Sigmoid colon (tissue), 7 donors: ENCODE data around the gene DOCK11. TPM values are rescaled to one million over a fixed set of nuclear protein-coding genes. Genes with fewer than 3 reads are reported as not detected.

Experiments
- DNase-seq: peaks from one replicate; pipeline ENCODE4 v3.0.0-alpha.2; 2019
- H3K27ac ChIP-seq, 4 donors: fragments of 200-600 bp; sonication (generic); one replicate each; pipeline ENCODE4 v1.5.1; 2016 to 2019; ENCODE audit warnings: mild to moderate bottlenecking in 1 of 4
- H3K27me3 ChIP-seq, 3 donors: fragments of 200-600 bp; sonication (generic); one replicate each; pipeline ENCODE4 v1.5.1; 2019; ENCODE audit warnings: mild to moderate bottlenecking in 1 of 3
- H3K36me3 ChIP-seq, 4 donors: fragments of 200-600 bp; sonication (generic); one replicate each; pipeline ENCODE4 v1.5.1; 2016 to 2019
- H3K4me1 ChIP-seq, 4 donors: fragments of 200-600 bp; sonication (generic); one replicate each; pipeline ENCODE4 v1.5.1; 2017 to 2019
- H3K4me3 ChIP-seq, 4 donors: fragments of 200-600 bp; sonication (generic); one replicate each; pipeline ENCODE4 v1.5.1; 2017 to 2019; ENCODE audit warnings: mild to moderate bottlenecking in 2 of 4, moderate library complexity in 1 of 4
- H3K9me3 ChIP-seq, 4 donors: fragments of 200-600 bp in 3 of 4; sonication (generic) in 3 of 4; one replicate each; pipeline versions ENCODE4 v1.5.1 to v1.6.1; 2013 to 2019
- CTCF ChIP-seq, 4 experiments: fragments of 450-650 bp in 3 of 4; fragments of 200-600 bp in 1 of 4; IDR thresholded peaks; one replicate each; pipeline ENCODE4 v1.5.1; 2016 to 2019; ENCODE audit warnings: antibody characterized with exemption in 4 of 4, mild to moderate bottlenecking in 3 of 4, moderate library complexity in 2 of 4
- EP300 ChIP-seq, 4 donors: sonication (generic); formaldehyde crosslinking; IDR thresholded peaks; one replicate each; pipeline ENCODE4 v1.6.1; 2017; ENCODE audit warnings: antibody characterized with exemption in 4 of 4
- POLR2A ChIP-seq, 2 donors: fragments of 450-650 bp; IDR thresholded peaks; one replicate each; pipeline ENCODE4 v1.6.1; 2016; ENCODE audit warnings: antibody characterized with exemption in 2 of 2, mild to moderate bottlenecking in 2 of 2, moderate library complexity in 2 of 2
- POLR2AphosphoS5 ChIP-seq, 4 donors: sonication (generic); formaldehyde crosslinking; IDR thresholded peaks; one replicate each; pipeline ENCODE4 v1.6.1; 2017; ENCODE audit warnings: antibody characterized with exemption in 4 of 4
- WGBS, 2 donors: extraction: QIAGEN DNeasy Blood & Tissue Kit; methylation state at CpG; one replicate each; pipeline ENCODE4 v1.1.7; 2013; 5-methylcytosine and 5-hydroxymethylcytosine counted together
- intact Hi-C: fragments of 100-400 bp; cut with DNase I; formaldehyde crosslinking; loops from one replicate; pipeline ENCODE4 v1.15.1; 2023
- polyA plus RNA-seq, 3 donors: library from polyadenylated mRNA; stranded (reverse); fragments of 200-250 nt; gene quantifications; one replicate each; pipeline ENCODE4 v1.2.3, GENCODE V29; 2013
- total RNA-seq, 4 donors: library from RNA; depleted of rRNA; stranded (reverse); fragments of >200 nt; gene quantifications; one replicate each; pipeline ENCODE4 v1.1.0, GENCODE V29; 2016
- donor health status: healthy with polysubstance abuse.
- donor health status: Bipolar disorder and iron deficiency.
- donor health status: healthy.

The DOCK11 gene
- total and polyA plus RNA-seq, 7 donors, result 3.2 to 54.6 (median 40.7) TPM

GRCh38 chrX:118513120-118513898 lies 17.7 kb downstream of the DOCK11 start:
- H3K27me3 ChIP-seq, result no peaks in the 10 kb centered on the region
- DNase-seq, result no peak
- TF ChIP-seq POLR2AphosphoS5 (IDR thresholded peaks at IDR 0.05), result peak in 1 of 4 donors; percentile 33
- TF ChIP-seq CTCF (IDR thresholded peaks at IDR 0.05), result no peak
- H3K27ac ChIP-seq, result peak overlapping the region; percentile 47 to 74 (median 66)
- H3K4me1 ChIP-seq, result peaks cover 0 to 21% (median 15%) of the 10 kb centered on the region in 4 donors
- 92 to 95% methylated on average over 6 of the region's 6 CpGs for WGBS, 2 donors
- no peak overlapping the region for H3K4me3 ChIP-seq
- H3K36me3 ChIP-seq, result no peaks in the 10 kb centered on the region
- no peaks in the 10 kb centered on the region for H3K9me3 ChIP-seq
- intact Hi-C loops, result no loop called here

GRCh38 chrX:118519411-118520215 lies 24.0 kb downstream of the DOCK11 start:
- intact Hi-C loops, result no loop called here
- H3K4me1 ChIP-seq, result peaks cover 0 to 32% (median 25%) of the 10 kb centered on the region in 4 donors
- no peaks in the 10 kb centered on the region for H3K27me3 ChIP-seq
- no peak for TF ChIP-seq CTCF (IDR thresholded peaks at IDR 0.05)
- no peak for TF ChIP-seq EP300 (IDR thresholded peaks at IDR 0.05)
- TF ChIP-seq POLR2AphosphoS5 (IDR thresholded peaks at IDR 0.05), result no peak
- TF ChIP-seq POLR2A (IDR thresholded peaks at IDR 0.05), result no peak
- no peaks in the 10 kb centered on the region for H3K9me3 ChIP-seq
- WGBS, 2 donors, result 90% methylated on average over 3 of the region's 3 CpGs
- DNase-seq, result no peak
- H3K4me3 ChIP-seq, result no peak overlapping the region
- peak overlapping the region; percentile 30 to 75 (median 70) for H3K27ac ChIP-seq
- H3K36me3 ChIP-seq, result no peaks in the 10 kb centered on the region

- DNase-seq, result no peak
- Histone ChIP-seq H3K4me1 (peaks cover 0 to 32% (median 25%) of the 10 kb centered on the region in 4 donors), H3K4me3 (no peak overlapping the region), H3K36me3 (no peaks in the 10 kb centered on the region), H3K27me3 (no peaks in the 10 kb centered on the region), H3K9me3 (no peaks in the 10 kb centered on the region), H3K27ac (peak overlapping the region; percentile 30 to 75 (median 70))
- 78 to 85% methylated on average over 5 of the region's 5 CpGs for WGBS, 2 donors
- no peak for TF ChIP-seq CTCF (IDR thresholded peaks at IDR 0.05)
- peak in 1 of 4 donors; percentile 35 for TF ChIP-seq POLR2AphosphoS5 (IDR thresholded peaks at IDR 0.05)
- intact Hi-C loops, result no loop called here
Observed at GRCh38 chrX:118520216-118521206, 24.9 kb downstream of the DOCK11 start.

- Histone ChIP-seq H3K4me1 (peaks cover 0 to 38% (median 29%) of the 10 kb centered on the region in 4 donors), H3K27me3 (no peaks in the 10 kb centered on the region), H3K9me3 (no peaks in the 10 kb centered on the region), H3K4me3 (no peak overlapping the region), H3K27ac (peak overlapping the region; percentile 30 to 75 (median 70)), H3K36me3 (no peaks in the 10 kb centered on the region)
- 77 to 80% methylated on average over 3 of the region's 3 CpGs for WGBS, 2 donors
- TF ChIP-seq POLR2AphosphoS5 (IDR thresholded peaks at IDR 0.05) (peak in 2 of 4 donors; percentile 15 to 29), EP300 (IDR thresholded peaks at IDR 0.05) (peak in 1 of 4 donors; percentile 30), CTCF (IDR thresholded peaks at IDR 0.05) (no peak)
- no peak for DNase-seq
- intact Hi-C loops, result no loop called here
Observed at GRCh38 chrX:118521435-118521834, 25.8 kb downstream of the DOCK11 start.
